Upper lobe of left lung (tissue), 4 donors: ENCODE measurements around the gene BRF1.

Experiments used
- POLR2A ChIP-seq, 4 donors: fragments of 450-650 bp; IDR thresholded peaks; one replicate each; pipeline ENCODE4 v1.5.1; 2016 to 2017; ENCODE audit warnings: antibody characterized with exemption in 4 of 4, mild to moderate bottlenecking in 2 of 4
- TF ChIP-seq, protein P1 (sequence below), 6 experiments: fragments of 450-650 bp in 4 of 6; fragments of 200-600 bp in 2 of 6; sonication (generic) in 2 of 6; IDR thresholded peaks; one replicate each; pipeline ENCODE4 v1.5.1; 2016 to 2019; ENCODE audit warnings: antibody characterized with exemption in 6 of 6

DNA sequence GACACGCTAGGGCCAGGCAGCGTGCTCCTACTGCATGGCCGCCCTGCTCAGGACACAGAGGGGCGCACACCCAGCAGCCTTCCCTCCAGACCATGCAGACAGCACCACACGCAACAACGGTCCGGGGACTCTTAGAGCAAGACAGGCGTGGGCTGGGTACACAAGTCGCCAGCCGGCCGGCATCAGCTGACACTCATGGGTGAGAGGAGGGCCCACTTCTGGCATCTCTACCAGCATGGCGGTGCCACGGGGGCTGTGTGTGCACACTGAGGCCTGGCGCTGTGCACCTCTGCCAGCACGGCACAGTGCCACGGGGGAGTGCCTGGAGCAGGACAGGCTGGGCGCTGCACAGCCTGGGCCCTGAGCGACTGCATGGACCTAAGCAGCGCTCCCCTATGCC, 59.2 kb downstream of the BRF1 start:
- no peak for TF ChIP-seq POLR2A (IDR thresholded peaks at IDR 0.05)
- TF ChIP-seq, protein P1, sequence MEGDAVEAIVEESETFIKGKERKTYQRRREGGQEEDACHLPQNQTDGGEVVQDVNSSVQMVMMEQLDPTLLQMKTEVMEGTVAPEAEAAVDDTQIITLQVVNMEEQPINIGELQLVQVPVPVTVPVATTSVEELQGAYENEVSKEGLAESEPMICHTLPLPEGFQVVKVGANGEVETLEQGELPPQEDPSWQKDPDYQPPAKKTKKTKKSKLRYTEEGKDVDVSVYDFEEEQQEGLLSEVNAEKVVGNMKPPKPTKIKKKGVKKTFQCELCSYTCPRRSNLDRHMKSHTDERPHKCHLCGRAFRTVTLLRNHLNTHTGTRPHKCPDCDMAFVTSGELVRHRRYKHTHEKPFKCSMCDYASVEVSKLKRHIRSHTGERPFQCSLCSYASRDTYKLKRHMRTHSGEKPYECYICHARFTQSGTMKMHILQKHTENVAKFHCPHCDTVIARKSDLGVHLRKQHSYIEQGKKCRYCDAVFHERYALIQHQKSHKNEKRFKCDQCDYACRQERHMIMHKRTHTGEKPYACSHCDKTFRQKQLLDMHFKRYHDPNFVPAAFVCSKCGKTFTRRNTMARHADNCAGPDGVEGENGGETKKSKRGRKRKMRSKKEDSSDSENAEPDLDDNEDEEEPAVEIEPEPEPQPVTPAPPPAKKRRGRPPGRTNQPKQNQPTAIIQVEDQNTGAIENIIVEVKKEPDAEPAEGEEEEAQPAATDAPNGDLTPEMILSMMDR (IDR thresholded peaks at IDR 0.05): no peak
